Bronchial epithelial cell (primary cell): ENCODE measurements around the gene ATG16L1. TPM values are rescaled to one million over a fixed set of nuclear protein-coding genes. Genes with fewer than 3 reads are reported as not detected.
A peak's percentile ranks its signal among the peaks of the same experiment; 100 is the strongest.

Source experiments
- DNase-seq: peaks from one replicate; pipeline ENCODE4 v3.0.0-alpha.2; 2010; ENCODE audit warnings: low read depth
- FAIRE-seq: peaks from 2 replicates; lab custom pipeline; 2011; peaks lifted over from hg19 to GRCh38; lab: Jason Lieb, UNC
- H3K27me3 ChIP-seq: 2 replicates; pipeline ENCODE4 v1.5.1; 2011; ENCODE audit warnings: low read length; ENCODE audit not compliant: control insufficient read depth, insufficient read depth
- H3K36me3 ChIP-seq: 2 replicates; pipeline ENCODE4 v1.5.1; 2011; ENCODE audit warnings: low read length; ENCODE audit not compliant: control insufficient read depth, insufficient read depth
- H3K4me3 ChIP-seq: 2 replicates; pipeline ENCODE4 v1.5.1; 2011; ENCODE audit warnings: mild to moderate bottlenecking, low read depth, low read length, control low read depth
- total RNA-seq: library from RNA; depleted of rRNA; stranded (reverse); fragments of >200 nt; gene quantifications from 2 replicates; pipeline ENCODE4 v1.2.1, GENCODE V29; 2014
- TF ChIP-seq, protein P1 (sequence below): IDR thresholded peaks from 2 replicates; pipeline ENCODE4 v1.5.1; 2011; ENCODE audit warnings: mild to moderate bottlenecking, moderate library complexity, low read length, control low read depth, inconsistent platforms; ENCODE audit not compliant: insufficient read depth, severe bottlenecking

The ATG16L1 gene
- total RNA-seq, 1 donor from 2014 or later = 36.6 TPM

DNA sequence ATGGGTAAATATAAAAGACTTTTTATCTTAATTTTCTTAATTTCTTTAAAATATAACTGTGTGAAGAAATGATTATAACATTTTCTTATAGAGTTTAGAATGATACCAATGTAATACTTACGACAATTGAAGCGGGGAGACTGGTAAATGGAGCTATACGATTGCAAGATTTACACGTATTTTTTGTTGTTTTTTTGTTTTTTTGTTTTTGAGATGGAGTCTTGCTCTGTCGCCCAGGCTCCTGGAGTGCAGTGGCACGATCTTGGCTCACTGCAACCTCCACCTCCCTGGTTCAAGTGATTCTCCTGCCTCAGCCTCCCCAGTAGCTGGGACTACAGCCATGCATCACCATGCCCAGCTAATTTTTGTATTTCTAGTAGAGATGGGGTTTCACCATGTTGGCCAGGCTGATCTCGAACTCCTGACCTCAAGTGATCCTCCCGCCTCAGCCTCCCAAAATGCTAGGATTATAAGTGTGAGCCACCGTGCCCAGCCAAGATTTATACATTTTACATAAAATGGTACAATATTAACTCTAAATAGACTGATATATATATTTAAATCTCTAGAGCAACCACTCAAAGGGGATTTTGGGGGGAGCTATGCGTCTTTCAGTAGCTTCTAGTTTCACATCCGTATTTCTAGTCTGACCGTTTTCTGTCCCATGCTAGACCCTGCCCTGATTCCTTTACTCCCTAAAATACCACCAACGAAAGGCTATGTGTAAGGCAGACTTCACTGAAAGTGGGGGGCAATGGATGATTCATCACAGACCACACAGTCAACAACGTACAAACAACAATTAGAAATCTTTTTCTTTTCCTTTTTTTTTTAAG lies 28.2 kb upstream of the ATG16L1 start:
- TF ChIP-seq, protein P1, sequence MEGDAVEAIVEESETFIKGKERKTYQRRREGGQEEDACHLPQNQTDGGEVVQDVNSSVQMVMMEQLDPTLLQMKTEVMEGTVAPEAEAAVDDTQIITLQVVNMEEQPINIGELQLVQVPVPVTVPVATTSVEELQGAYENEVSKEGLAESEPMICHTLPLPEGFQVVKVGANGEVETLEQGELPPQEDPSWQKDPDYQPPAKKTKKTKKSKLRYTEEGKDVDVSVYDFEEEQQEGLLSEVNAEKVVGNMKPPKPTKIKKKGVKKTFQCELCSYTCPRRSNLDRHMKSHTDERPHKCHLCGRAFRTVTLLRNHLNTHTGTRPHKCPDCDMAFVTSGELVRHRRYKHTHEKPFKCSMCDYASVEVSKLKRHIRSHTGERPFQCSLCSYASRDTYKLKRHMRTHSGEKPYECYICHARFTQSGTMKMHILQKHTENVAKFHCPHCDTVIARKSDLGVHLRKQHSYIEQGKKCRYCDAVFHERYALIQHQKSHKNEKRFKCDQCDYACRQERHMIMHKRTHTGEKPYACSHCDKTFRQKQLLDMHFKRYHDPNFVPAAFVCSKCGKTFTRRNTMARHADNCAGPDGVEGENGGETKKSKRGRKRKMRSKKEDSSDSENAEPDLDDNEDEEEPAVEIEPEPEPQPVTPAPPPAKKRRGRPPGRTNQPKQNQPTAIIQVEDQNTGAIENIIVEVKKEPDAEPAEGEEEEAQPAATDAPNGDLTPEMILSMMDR = no peak
- no peak overlapping the region for H3K4me3 ChIP-seq
- no peak for FAIRE-seq
- no peaks in the 10 kb centered on the region for H3K27me3 ChIP-seq
- DNase-seq = no peak
- H3K36me3 ChIP-seq = no peaks in the 10 kb centered on the region

DNA sequence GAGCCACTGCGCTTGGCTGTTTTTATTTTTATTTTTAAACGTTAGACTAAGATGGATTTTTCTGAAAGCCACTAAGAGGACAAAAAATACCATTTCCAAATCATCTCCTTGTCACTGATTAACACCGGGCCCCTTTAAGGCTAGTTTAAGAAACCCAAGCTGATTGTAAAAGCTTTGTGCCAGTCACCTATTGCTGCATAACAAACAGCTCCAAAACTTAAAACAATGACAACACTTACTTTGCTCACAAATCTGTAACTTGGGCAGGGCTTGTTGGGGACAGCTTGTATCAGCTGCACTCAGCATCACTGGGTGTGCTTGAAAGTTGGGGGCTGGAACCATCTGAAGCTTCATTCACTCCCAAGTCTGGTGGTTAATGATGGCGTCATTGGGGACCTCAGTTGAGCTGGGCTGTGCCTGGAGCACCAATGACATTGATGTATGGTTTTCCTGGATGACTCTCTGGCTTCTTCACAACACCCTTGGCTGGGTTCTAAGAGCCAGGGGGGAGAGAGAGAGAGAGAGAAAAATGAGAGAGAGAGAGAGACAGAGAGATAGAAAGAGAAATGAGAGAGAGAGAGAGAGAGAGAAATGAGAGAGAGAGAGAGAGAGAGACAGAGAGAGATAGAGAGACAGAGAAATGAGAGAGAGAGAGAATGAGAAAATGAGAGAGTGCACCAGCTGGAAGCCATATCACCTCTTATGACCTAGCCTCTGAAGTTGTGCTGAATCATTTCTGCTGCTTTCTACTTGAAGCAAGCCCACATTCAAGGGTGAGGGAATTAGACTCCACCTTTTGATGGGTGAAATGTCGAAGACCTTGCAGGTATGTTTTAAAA lies 26.0 kb upstream of the ATG16L1 start:
- H3K36me3 ChIP-seq = no peaks in the 10 kb centered on the region
- no peak overlapping the region for H3K4me3 ChIP-seq
- FAIRE-seq = no peak
- H3K27me3 ChIP-seq = no peaks in the 10 kb centered on the region
- no peak for DNase-seq
- TF ChIP-seq, protein P1 = no peak

DNA sequence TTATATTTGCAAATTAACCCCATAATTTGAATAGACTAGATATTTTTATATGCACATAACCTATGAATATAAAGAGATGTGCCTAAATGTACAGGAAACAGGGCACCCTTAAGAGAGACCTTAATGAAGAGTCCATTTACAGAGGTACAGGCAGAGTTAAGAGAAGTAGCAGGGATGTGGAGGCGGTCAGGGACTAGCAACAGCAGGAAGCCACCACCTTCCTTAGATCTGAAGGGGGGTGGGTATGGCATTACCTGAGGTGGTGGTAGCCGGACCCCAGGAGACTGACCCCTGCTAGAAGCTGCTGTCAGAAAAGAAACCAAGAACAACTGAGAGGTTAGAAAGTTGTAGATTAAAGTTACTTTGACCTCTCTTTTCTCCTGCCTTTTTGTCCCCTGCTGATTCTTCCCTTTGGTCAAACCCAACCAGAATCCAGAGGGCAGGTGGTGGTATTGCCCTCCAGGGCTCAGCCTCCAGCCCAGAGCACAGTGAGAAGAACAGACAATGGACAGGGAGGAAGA lies 24.9 kb upstream of the ATG16L1 start:
- H3K27me3 ChIP-seq = no peaks in the 10 kb centered on the region
- H3K36me3 ChIP-seq = no peaks in the 10 kb centered on the region
- no peak for DNase-seq
- no peak overlapping the region for H3K4me3 ChIP-seq
- FAIRE-seq = peak; percentile 18
- TF ChIP-seq, protein P1 = no peak

DNA sequence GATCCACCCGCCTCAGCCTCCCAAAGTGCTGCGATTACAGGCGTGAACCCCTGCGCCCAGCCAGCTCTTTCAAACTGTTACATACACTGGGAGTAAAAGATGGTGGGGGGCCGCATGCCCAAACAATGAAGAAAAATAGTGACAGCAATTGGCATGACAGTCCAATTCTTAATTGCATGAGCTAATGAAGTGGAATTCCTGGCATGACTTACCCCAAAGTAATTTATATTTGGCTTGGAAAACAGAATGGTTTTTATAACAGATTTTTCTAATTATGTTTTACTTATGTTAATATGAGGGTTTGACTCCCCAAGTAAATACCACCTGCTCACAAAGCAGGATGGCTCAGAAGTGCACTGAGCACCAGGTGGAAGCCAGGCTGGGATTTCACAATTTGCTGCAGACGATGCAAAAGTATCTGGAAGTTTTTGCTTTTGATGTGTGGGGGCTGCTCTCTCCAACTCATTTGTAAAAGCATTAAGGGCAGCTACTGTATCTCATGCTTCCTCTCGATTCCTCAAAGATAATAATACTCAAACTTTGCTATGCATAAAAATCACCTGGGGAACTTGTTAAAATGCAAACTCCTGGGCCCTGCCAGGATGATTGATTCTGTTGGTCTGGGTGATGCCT lies 24.0 kb upstream of the ATG16L1 start:
- no peak overlapping the region for H3K4me3 ChIP-seq
- no peak for FAIRE-seq
- TF ChIP-seq, protein P1 = no peak
- no peaks in the 10 kb centered on the region for H3K36me3 ChIP-seq
- no peaks in the 10 kb centered on the region for H3K27me3 ChIP-seq
- DNase-seq = no peak

DNA sequence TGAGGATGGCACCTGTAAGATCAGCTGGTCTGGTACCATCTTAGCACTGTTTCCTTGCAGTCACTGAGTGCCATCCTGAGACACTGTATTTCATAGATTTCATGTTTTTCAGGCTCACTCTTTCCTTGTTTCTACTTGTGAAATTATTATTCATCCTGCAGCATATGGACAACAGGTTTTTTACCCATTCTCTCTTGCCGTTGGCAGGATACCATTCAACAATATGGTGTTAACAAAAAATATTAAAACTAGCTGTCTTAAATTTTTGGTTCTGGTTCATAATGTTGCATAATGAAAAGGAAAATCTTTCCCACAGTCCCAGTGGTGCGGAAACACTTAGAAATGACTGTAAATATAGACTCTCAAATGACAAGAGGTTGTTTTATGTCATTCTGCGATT lies 23.1 kb upstream of the ATG16L1 start:
- no peaks in the 10 kb centered on the region for H3K36me3 ChIP-seq
- H3K4me3 ChIP-seq = no peak overlapping the region
- FAIRE-seq = no peak
- TF ChIP-seq, protein P1 = no peak
- no peak for DNase-seq
- no peaks in the 10 kb centered on the region for H3K27me3 ChIP-seq
